Measurements from ENCODE around the gene JAG2.

DNA sequence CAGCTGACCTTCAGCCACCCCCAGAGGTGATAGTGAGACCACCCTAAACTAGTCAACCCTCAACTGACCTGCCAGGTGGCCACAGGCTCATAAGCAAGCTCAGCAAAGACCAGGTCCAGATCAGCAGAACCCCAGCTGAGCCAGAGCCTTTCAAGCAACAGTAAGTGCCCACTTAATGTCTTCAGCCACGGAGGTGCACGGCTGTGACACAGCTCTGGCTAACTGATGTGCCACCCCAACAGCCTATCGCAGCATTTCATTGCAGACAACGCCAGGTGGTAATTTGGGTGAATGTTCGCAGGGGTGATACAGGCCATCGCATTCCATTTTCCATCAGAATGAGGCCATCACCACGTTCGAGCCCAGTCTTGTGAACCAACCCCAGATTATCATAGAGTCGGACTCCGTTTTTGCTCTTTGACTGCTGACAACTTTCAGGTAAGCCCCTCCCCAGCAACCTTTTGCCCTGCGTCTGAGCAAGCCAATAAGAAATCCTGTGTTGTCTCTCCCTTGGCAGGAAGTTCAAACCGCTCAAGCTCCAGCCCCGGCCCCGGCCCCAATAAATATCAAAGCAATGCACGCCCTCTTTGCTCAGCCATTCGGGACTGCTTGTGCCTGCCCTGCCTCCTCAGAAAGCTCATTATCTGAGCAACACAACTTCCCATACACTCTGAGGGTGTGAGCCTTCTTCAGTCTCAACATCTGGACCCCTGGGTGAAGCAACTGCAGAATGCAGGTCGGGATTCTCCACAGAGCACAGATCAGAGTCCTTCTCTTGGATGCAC is 44.4 kb downstream of the JAG2 start:
- TF ChIP-seq, protein P1, sequence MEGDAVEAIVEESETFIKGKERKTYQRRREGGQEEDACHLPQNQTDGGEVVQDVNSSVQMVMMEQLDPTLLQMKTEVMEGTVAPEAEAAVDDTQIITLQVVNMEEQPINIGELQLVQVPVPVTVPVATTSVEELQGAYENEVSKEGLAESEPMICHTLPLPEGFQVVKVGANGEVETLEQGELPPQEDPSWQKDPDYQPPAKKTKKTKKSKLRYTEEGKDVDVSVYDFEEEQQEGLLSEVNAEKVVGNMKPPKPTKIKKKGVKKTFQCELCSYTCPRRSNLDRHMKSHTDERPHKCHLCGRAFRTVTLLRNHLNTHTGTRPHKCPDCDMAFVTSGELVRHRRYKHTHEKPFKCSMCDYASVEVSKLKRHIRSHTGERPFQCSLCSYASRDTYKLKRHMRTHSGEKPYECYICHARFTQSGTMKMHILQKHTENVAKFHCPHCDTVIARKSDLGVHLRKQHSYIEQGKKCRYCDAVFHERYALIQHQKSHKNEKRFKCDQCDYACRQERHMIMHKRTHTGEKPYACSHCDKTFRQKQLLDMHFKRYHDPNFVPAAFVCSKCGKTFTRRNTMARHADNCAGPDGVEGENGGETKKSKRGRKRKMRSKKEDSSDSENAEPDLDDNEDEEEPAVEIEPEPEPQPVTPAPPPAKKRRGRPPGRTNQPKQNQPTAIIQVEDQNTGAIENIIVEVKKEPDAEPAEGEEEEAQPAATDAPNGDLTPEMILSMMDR (IDR thresholded peaks at IDR 0.05): no peak
- no peak for TF ChIP-seq POLR2A (IDR thresholded peaks at IDR 0.05)
